Effector CD8-positive, alpha-beta T cell (primary cell): ENCODE results near the gene ALAD.
A peak's percentile ranks its signal among the peaks of the same experiment; 100 is the strongest.

ENCODE experiments used
- DNase-seq: peaks from one replicate; lab custom pipeline; 2025; lab: John Stamatoyannopoulos, UW

The ALAD gene

DNA sequence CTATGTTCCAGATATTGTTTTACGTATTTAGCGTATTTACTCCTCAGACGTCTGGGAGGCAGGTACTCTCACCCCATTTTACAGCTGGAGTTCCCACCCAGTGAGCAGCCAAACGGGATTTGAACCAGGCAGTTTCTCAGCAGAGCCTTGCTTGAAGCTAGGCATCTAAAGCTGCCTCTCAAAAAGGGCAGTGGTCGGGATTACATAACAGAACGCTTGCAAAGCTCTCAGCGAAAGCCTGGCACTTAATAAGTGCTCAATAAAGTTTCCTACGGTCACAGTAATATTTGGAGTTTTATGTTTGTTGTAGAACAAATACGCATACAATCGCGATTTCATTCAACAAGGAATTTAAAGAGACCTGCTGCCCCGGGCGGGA, 52.0 kb downstream of the ALAD start:
- DNase-seq = no peak

DNA sequence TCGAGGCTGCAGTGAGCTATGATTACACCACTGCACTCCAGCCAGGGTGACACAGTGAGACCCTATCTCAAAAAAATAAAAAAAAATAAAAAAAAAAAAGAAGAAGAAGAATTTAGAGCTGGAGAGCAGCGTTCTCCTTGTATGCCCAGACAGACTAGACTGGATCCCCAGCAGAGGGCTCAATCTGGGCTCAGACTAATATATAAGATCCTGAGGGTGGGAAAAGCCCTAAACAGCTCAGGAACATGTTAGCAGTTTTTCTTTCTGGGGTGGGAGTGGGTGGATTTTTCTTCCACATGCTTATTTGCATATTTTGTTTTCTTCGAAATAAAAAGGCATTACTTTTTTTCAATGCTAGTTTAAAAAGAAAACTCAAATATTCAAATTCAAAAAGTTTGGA, 52.6 kb downstream of the ALAD start:
- DNase-seq = no peak

DNA sequence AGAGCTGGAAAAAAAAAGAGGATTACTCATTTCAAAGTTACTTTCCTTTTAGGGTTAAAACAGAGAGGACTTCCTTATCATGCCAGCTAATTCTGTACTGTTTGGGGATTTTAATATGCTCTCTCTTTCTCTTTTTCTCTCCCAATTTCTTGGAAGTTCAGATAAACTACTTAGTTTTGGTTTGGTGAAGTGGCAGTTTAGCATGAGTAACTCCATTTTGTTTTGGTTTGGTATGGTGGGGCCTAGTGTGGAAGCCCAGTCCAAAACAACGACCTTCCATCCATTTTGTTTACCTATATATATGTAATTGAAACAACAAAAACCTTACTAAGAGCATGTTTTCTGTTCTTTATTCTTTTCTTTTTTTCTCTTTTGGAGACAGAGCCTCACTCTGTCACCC, 55.4 kb downstream of the ALAD start:
- DNase-seq = no peak

DNA sequence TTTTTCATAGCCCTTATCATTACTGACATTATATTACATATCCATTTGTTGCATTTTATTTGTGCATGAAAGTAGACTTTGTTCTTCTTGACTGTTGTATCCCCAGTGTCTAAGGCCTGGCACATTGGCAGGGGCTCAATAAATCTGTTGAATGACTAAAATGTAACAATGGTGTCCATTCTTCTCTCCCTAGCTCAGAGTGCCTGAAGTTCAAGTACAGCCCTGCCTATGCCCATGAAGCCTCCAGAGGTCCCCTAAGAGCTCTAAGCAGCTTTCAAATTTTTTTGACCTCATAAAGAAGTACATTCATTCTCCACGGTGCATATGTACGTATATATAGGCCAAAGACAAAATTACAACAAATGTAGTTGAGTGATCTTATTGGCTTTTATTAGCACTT, 55.9 kb downstream of the ALAD start:
- DNase-seq = no peak

DNA sequence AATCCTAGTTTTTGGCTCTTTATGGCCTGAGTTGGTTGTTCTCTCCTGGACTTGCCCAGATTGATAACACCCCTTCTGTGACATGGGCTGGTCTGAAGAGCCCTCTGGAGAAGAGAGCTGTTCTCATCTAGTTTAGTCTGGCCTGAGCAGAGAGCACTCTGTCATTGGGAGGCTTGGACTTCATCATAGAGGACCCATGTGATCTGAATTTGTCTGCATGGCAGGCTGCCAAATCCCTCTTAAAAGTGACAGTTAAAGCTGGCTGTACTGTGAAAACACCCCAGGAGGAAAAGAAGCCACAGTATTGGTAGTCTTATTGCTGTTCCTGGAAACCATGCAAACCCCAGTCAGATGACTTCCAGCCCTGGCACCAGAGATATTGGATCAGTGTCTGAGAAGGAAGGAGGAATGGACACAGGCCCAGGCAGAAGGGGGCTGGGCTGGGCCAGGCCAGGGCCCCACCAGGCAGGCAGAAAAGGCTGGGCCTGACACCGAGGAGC, 57.3 kb downstream of the ALAD start:
- DNase-seq = no peak

DNA sequence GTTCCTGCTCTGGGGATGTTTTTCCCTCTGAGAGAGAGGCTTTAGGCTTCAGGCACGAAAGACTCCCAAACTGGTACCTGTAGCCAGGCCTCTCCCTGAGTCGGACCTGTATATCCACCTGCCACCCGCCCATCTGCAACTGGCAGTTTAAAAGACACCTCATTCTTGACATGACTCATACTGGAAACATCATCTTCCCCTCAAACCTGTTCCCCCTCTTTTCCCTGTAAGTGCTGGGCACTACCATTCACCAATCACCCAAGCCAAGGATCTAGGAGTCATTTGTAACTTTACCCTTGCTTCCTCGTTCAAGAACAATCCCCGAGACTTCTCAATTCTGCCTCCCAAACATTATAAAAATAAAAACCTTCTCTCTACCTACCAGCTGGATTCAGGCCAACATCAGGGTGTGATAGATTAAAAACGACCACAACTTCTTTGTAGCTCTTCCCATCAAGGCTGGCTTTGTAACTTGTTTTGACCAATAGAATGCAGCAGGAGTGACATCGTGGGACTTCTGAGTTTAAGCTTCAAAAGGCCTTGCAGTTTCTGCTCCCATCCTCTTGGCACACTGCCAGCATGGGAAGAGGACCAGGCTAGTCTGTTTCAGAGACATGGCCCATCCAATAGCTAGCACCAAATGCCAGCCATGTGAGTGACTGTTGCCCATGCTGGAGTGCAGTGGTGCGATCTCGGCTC, 59.2 kb downstream of the ALAD start:
- no peak for DNase-seq

DNA sequence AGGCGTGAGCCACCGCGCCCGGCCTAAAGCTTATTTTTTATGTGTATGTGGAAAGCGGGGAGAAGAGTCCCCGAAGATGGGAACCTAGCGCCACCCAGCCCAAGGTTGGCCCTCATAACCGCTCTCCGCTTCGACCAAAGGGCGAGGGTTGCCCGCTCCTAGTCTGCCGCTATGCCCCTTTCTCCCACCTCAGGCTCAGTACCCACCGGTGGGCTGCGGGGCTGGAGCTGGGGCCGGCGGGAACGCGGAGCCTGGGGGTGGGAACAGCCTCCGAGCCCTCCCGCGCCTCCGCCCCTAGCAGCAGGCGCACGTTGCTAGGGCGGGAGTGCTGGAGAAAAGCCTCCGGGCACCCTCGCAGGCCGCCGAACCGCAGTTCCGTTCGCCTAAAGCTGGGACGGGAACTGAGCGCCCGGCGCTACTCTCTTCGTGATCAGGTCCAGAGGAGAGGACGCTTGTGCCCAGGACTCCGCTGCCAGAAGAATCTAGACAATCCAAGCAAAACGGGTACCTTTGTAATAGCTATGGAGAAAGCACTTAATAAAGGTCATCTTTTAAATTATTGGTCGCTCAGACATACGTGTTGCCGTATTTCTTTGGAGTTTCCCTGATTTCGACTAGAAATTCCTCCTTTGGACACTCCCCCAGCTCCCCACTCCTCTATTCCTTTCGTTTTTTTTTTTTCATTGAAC, 60.9 kb downstream of the ALAD start, which contains the start of gene WDR31:
Gene WDR31 (minus strand): TSS at position 265 of the 689 bp plus-strand sequence. CDS start 8,253 bp downstream, outside the sequence.
- peak; percentile 57 for DNase-seq

DNA sequence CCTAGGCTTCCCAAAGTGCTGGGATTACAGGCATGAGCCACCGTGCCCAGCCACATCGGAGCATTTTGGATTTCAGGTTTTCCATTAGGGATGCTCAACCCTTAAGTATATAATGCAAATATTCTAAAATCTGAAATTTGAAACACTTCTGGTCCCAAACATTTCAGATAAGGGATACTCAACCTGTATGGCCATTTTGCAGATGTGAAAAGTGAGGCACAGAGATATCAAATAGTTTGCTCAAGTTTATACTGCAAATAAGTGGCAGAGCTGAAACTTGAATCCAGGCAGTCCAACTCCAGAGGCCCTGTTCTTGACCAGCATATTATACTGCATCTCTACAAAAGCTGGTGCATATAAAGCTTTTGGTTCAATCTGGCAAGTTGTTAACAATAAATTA, 63.4 kb downstream of the ALAD start:
- DNase-seq = no peak
